Glomerular visceral epithelial cell (primary cell): ENCODE measurements around the gene ALPK3.

Experiments
- DNase-seq: peaks from one replicate; pipeline ENCODE4 v3.0.0-alpha.2; 2016; ENCODE audit errors: extremely low spot score

ALPK3 gene

GRCh38 chr15:84917452-84917851 is 100.3 kb downstream of the ALPK3 start:
- DNase-seq, result peak; percentile 33

DNA sequence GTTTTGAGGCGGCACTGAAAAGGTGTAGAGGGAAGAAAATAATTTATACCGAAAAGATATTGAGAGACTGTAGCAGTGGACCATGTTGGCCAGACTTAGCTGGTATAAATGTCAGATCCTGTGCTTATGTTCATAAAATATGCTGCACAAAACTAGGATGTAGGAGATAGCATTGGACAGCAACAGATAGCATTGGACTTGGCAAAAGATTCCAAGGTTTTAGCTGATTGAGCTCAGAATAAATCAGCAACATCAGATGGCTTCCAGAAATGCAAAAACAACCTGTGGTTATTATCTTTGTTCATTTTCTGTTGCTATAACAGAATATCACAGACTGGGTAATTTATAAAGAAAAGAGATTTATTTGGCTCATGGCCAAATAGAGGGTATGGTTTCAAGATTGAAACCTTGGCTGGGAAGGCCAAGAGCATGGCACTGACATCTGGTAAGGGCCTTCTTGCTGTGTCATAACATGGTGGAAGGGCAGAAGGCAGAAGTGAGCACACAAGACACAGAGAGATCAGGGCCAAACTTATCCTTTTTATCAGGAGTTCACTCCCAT is 102.0 kb downstream of the ALPK3 start:
- DNase-seq, result no peak

DNA sequence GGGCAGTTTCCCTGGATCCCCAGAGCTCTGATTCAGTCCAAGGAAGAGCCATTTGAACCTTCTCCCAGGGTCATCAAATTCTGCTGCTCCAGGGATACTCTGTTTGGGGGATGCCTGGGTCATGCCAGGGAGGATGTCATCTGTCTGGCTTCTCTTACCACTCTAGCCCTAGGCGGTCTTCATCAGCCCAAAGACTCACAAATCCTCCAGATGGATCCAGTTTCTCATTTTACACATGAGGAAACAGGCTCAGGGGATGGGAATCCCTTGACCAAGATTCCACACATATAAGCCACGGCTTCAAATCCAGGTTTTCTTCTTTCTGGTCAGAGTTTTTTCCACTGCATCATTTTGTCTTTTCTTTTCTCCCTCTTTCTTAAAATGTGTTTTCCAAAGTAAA is 104.0 kb downstream of the ALPK3 start:
- no peak for DNase-seq

GRCh38 chr15:84922530-84922929 is 105.4 kb downstream of the ALPK3 start:
- DNase-seq, result no peak
